SK-N-SH treated with all-trans-retinoic acid at 6 μM for 48 hours (cell line): ENCODE results near the gene RABGAP1.

Experiments used
- ATAC-seq: fragments of 200-7000 bp; cut with Tn5 transposase; 3 replicates; pipeline ENCODE4 v1.9.1; 2020; ENCODE audit warnings: mild to moderate bottlenecking, moderate library complexity
- ARNTL ChIP-seq: fragments of 450-650 bp; formaldehyde crosslinking; IDR thresholded peaks from 2 replicates; pipeline ENCODE4 v1.5.0; 2020; ENCODE audit warnings: low read depth, mild to moderate bottlenecking, moderate library complexity, borderline replicate concordance
- BACH2 ChIP-seq: fragments of 250-450 bp; sonication (Bioruptor Pico); IDR thresholded peaks from 2 replicates; pipeline ENCODE4 v1.9.0; 2021; ENCODE audit warnings: mild to moderate bottlenecking, borderline replicate concordance
- CSDC2 ChIP-seq: fragments of 250-450 bp; sonication (Bioruptor Pico); IDR thresholded peaks from 2 replicates; pipeline ENCODE4 v1.5.0; 2020; ENCODE audit warnings: mild to moderate bottlenecking, moderate library complexity
- GLIS3 ChIP-seq: fragments of 250-450 bp; sonication (Bioruptor Pico); IDR thresholded peaks from 2 replicates; pipeline ENCODE4 v1.5.0; 2020; ENCODE audit warnings: mild to moderate bottlenecking, moderate library complexity
- ISL1 ChIP-seq: fragments of 250-450 bp; sonication (Bioruptor Pico); IDR thresholded peaks from 2 replicates; pipeline ENCODE4 v2.1.2; 2022; ENCODE audit warnings: mild to moderate bottlenecking, moderate library complexity
- OSR1 ChIP-seq: fragments of 250-450 bp; sonication (Bioruptor Pico); IDR thresholded peaks from 2 replicates; pipeline ENCODE4 v1.8.0; 2022; ENCODE audit warnings: moderate library complexity, mild to moderate bottlenecking, inconsistent platforms
- PPARA ChIP-seq: fragments of 250-450 bp; sonication (Bioruptor Pico); IDR thresholded peaks from 2 replicates; pipeline ENCODE4 v1.5.0; 2020; ENCODE audit warnings: mild to moderate bottlenecking, borderline replicate concordance
- RARB ChIP-seq: fragments of 250-450 bp; sonication (Bioruptor Pico); IDR thresholded peaks from 2 replicates; pipeline ENCODE4 v1.8.0; 2021; ENCODE audit warnings: mild to moderate bottlenecking, moderate library complexity
- SNAI2 ChIP-seq: fragments of 250-450 bp; sonication (Bioruptor Pico); IDR thresholded peaks from 2 replicates; pipeline ENCODE4 v1.5.0; 2020; ENCODE audit warnings: mild to moderate bottlenecking, moderate library complexity
- TCF4 ChIP-seq: fragments of 250-450 bp; sonication (Bioruptor Pico); IDR thresholded peaks from 2 replicates; pipeline ENCODE4 v1.8.0; 2021; ENCODE audit warnings: mild to moderate bottlenecking, moderate library complexity, borderline replicate concordance
- TOX ChIP-seq: fragments of 250-450 bp; sonication (Bioruptor Pico); IDR thresholded peaks from 2 replicates; pipeline ENCODE4 v1.8.0; 2021; ENCODE audit warnings: mild to moderate bottlenecking, moderate library complexity, borderline replicate concordance
- ZC3H10 ChIP-seq: fragments of 250-450 bp; sonication (Bioruptor Pico); IDR thresholded peaks from 2 replicates; pipeline ENCODE4 v1.5.1; 2021; ENCODE audit warnings: mild to moderate bottlenecking, moderate library complexity
- ZFP3 ChIP-seq: fragments of 250-450 bp; sonication (Bioruptor Pico); IDR thresholded peaks from 2 replicates; pipeline ENCODE4 v1.5.0; 2020; ENCODE audit warnings: mild to moderate bottlenecking, moderate library complexity
- ZFP30 ChIP-seq: fragments of 450-650 bp; formaldehyde crosslinking; IDR thresholded peaks from 2 replicates; pipeline ENCODE4 v1.5.0; 2022; ENCODE audit warnings: mild to moderate bottlenecking, moderate library complexity
- ZNF565 ChIP-seq: fragments of 450-650 bp; formaldehyde crosslinking; conservative IDR thresholded peaks from 2 replicates; pipeline ENCODE4 v1.5.0; 2020; ENCODE audit warnings: low read depth, mild to moderate bottlenecking, moderate library complexity
- ZNF70 ChIP-seq: fragments of 450-650 bp; formaldehyde crosslinking; IDR thresholded peaks from 2 replicates; pipeline ENCODE4 v1.5.0; 2020; ENCODE audit warnings: mild to moderate bottlenecking, moderate library complexity
- ZNF8 ChIP-seq: fragments of 450-650 bp; formaldehyde crosslinking; IDR thresholded peaks from 2 replicates; pipeline ENCODE4 v1.5.0; 2020; ENCODE audit warnings: mild to moderate bottlenecking, moderate library complexity
- TF ChIP-seq, protein P1 (sequence below): fragments of 250-450 bp; sonication (Bioruptor Pico); IDR thresholded peaks from 2 replicates; pipeline ENCODE4 v1.5.1; 2021; ENCODE audit warnings: mild to moderate bottlenecking, moderate library complexity
- TF ChIP-seq, protein P2 (sequence below): fragments of 250-450 bp; sonication (Bioruptor Pico); IDR thresholded peaks from 2 replicates; pipeline ENCODE4 v1.5.1; 2020; ENCODE audit warnings: low read depth, mild to moderate bottlenecking, moderate library complexity
- TF ChIP-seq, protein P3 (sequence below): fragments of 250-450 bp; sonication (Bioruptor Pico); IDR thresholded peaks from 2 replicates; pipeline ENCODE4 v1.8.0; 2020; ENCODE audit warnings: mild to moderate bottlenecking, moderate library complexity, borderline replicate concordance
- TF ChIP-seq, protein P4 (sequence below): fragments of 250-450 bp; sonication (Bioruptor Pico); IDR thresholded peaks from 2 replicates; pipeline ENCODE4 v1.8.0; 2021; ENCODE audit warnings: low read depth, mild to moderate bottlenecking, moderate library complexity, borderline replicate concordance

Gene RABGAP1

DNA sequence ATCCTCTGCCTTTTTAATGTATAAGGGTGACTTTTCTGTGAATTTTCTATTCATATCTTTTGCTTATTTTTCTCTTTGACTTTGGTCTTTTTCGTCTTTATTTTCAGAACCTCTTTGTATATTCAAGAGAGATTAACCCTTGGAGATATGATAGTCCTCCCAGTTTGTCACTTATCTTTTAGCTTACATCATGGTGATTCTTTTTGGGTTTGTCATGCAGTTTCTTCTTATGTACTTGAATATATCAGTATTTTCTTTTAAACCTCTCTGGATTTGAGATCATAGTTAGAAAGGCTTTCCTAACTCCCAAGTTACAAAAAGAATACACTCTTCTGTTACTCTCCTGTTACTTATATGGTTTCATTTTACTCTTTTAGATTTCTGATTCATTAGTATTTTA lies 65.1 kb downstream of the RABGAP1 start:
- TF ChIP-seq ARNTL (CRISPR knock-in tag), result no peak
- no peak for TF ChIP-seq ZNF70
- no peak for TF ChIP-seq ZNF8 (CRISPR knock-in tag)
- no peak for TF ChIP-seq CSDC2 (CRISPR knock-in tag)
- TF ChIP-seq, protein P1, sequence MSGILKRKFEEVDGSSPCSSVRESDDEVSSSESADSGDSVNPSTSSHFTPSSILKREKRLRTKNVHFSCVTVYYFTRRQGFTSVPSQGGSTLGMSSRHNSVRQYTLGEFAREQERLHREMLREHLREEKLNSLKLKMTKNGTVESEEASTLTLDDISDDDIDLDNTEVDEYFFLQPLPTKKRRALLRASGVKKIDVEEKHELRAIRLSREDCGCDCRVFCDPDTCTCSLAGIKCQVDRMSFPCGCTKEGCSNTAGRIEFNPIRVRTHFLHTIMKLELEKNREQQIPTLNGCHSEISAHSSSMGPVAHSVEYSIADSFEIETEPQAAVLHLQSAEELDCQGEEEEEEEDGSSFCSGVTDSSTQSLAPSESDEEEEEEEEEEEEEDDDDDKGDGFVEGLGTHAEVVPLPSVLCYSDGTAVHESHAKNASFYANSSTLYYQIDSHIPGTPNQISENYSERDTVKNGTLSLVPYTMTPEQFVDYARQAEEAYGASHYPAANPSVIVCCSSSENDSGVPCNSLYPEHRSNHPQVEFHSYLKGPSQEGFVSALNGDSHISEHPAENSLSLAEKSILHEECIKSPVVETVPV, result no peak
- TF ChIP-seq, protein P2, sequence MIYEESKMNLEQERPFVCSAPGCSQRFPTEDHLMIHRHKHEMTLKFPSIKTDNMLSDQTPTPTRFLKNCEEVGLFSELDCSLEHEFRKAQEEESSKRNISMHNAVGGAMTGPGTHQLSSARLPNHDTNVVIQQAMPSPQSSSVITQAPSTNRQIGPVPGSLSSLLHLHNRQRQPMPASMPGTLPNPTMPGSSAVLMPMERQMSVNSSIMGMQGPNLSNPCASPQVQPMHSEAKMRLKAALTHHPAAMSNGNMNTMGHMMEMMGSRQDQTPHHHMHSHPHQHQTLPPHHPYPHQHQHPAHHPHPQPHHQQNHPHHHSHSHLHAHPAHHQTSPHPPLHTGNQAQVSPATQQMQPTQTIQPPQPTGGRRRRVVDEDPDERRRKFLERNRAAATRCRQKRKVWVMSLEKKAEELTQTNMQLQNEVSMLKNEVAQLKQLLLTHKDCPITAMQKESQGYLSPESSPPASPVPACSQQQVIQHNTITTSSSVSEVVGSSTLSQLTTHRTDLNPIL, result no peak
- no peak for TF ChIP-seq ISL1 (CRISPR knock-in tag)
- TF ChIP-seq RARB (CRISPR knock-in tag), result no peak
- TF ChIP-seq OSR1 (CRISPR knock-in tag), result no peak
- no peak for TF ChIP-seq ZNF565 (CRISPR knock-in tag)
- TF ChIP-seq, protein P3, sequence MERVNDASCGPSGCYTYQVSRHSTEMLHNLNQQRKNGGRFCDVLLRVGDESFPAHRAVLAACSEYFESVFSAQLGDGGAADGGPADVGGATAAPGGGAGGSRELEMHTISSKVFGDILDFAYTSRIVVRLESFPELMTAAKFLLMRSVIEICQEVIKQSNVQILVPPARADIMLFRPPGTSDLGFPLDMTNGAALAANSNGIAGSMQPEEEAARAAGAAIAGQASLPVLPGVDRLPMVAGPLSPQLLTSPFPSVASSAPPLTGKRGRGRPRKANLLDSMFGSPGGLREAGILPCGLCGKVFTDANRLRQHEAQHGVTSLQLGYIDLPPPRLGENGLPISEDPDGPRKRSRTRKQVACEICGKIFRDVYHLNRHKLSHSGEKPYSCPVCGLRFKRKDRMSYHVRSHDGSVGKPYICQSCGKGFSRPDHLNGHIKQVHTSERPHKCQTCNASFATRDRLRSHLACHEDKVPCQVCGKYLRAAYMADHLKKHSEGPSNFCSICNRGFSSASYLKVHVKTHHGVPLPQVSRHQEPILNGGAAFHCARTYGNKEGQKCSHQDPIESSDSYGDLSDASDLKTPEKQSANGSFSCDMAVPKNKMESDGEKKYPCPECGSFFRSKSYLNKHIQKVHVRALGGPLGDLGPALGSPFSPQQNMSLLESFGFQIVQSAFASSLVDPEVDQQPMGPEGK, result no peak
- TF ChIP-seq BACH2 (CRISPR knock-in tag), result no peak
- TF ChIP-seq ZFP30, result no peak
- no peak for ATAC-seq

DNA sequence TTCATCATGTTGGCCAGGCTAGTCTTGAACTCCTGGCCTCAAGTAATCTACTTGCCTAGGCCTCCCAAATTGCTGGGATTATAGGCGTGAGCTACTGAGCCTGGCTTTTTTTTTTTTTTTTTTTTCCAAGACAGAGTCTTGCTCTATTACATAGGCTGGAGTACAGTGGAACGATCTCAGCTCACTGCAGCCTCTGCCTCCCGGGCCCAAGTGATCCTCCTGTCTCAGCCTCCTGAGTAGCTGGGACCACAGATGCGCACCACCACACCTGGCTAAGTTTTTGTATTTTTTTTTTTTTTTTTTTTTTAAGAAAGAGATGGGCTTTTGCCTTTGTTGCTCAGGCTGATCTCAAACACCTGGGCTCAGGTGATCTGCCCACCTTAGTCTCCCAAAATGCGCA lies 66.4 kb downstream of the RABGAP1 start:
- no peak for TF ChIP-seq BACH2 (CRISPR knock-in tag)
- no peak for TF ChIP-seq ISL1 (CRISPR knock-in tag)
- no peak for TF ChIP-seq CSDC2 (CRISPR knock-in tag)
- no peak for TF ChIP-seq ZC3H10 (CRISPR knock-in tag)
- TF ChIP-seq TOX (CRISPR knock-in tag), result no peak
- TF ChIP-seq ZNF70, result no peak
- TF ChIP-seq ARNTL (CRISPR knock-in tag), result no peak
- no peak for TF ChIP-seq OSR1 (CRISPR knock-in tag)
- no peak for TF ChIP-seq SNAI2 (CRISPR knock-in tag)
- no peak for TF ChIP-seq ZFP30
- TF ChIP-seq ZNF8 (CRISPR knock-in tag), result no peak
- no peak for TF ChIP-seq ZFP3 (CRISPR knock-in tag)
- TF ChIP-seq, protein P1, result no peak
- no peak for TF ChIP-seq ZNF565 (CRISPR knock-in tag)
- TF ChIP-seq, protein P4, sequence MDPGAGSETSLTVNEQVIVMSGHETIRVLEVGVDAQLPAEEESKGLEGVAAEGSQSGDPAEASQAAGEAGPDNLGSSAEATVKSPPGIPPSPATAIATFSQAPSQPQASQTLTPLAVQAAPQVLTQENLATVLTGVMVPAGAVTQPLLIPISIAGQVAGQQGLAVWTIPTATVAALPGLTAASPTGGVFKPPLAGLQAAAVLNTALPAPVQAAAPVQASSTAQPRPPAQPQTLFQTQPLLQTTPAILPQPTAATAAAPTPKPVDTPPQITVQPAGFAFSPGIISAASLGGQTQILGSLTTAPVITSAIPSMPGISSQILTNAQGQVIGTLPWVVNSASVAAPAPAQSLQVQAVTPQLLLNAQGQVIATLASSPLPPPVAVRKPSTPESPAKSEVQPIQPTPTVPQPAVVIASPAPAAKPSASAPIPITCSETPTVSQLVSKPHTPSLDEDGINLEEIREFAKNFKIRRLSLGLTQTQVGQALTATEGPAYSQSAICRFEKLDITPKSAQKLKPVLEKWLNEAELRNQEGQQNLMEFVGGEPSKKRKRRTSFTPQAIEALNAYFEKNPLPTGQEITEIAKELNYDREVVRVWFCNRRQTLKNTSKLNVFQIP (CRISPR knock-in tag), result no peak
- ATAC-seq, result no peak

DNA sequence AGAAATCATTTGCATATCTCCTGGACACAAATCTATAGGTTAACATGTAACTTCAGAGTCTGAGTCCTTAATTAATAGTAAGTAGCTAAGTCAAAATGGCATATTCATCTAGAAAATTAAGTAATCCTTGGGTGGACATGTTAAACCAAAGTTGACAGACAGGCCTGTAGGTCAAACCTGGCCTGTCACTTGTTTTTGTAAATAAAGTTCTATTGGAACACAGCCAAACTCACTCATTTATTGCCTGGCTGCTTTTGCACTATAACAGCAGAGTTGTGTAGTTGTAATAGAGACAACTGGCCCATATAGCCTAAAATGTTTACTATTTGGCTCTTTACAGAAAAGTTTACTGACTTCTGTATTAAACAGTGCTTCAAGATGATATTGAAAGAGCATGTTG lies 68.1 kb downstream of the RABGAP1 start:
- ATAC-seq, result no peak
- TF ChIP-seq ZFP30 (no peak), GLIS3 (no peak), TCF4 (CRISPR knock-in tag) (no peak), ZNF8 (CRISPR knock-in tag) (no peak), TOX (CRISPR knock-in tag) (no peak), ZNF70 (no peak), ZC3H10 (CRISPR knock-in tag) (no peak), SNAI2 (CRISPR knock-in tag) (no peak), PPARA (CRISPR knock-in tag) (no peak), ZNF565 (CRISPR knock-in tag) (no peak), OSR1 (CRISPR knock-in tag) (no peak)
- TF ChIP-seq, protein P4 (CRISPR knock-in tag), result no peak
